ENCODE measurements around the gene STX4.

DNA sequence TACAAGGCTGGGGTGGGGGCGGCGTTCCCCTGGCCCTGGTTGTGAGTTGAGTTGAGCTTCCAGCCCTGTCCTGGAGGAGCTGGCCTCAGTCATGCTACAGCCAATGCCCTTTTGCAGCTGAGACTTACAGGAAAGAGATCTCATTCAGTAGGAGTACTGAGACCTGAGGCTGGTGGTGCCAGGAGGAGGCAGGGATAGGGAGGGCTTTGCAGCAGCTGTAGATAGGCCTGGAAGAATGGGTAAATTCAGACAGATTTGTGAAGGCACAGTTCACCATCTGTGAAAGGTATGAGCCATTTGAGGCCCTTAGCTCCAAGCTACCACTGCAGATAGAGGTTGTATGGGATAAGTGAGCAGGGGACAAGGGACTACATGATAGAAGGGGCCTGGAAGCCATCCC, 5.6 kb downstream of the STX4 start:
- TF ChIP-seq POLR2AphosphoS5 (IDR thresholded peaks at IDR 0.05; ENCODE audit: borderline replicate concordance, low read depth, low read length) = no peak
- TF ChIP-seq EZH2 (IDR thresholded peaks at IDR 0.05) = no peak
- no peak for TF ChIP-seq FOXP2 (optimal IDR thresholded peaks at IDR 0.05; ENCODE audit: control extremely low read depth, extremely low read length, insufficient read depth)
